ENCODE results near the gene REC8. TPM values are rescaled to one million over a fixed set of nuclear protein-coding genes. Genes with fewer than 3 reads are reported as not detected.
A peak's percentile ranks its signal among the peaks of the same experiment; 100 is the strongest.

REC8 gene
- total and polyA plus RNA-seq, 2 of the 13 experiments (the other 11 are each of a cell fraction or from before 2014, with no cell fraction given): 3.4 to 14.7 TPM

GRCh38 chr14:24213866-24214662 is 42.2 kb downstream of the REC8 start (continued):
- TF ChIP-seq ZZZ3 (CRISPR knock-in tag; IDR thresholded peaks at IDR 0.05; ENCODE audit: borderline replicate concordance): no peak
- no peak for TF ChIP-seq ZNF546 (CRISPR knock-in tag; conservative IDR thresholded peaks at IDR 0.05)
- TF ChIP-seq GTF2F1 (IDR thresholded peaks at IDR 0.05; ENCODE audit: low read length): no peak
- TF ChIP-seq IKZF1 (IDR thresholded peaks at IDR 0.05): no peak
- no peak for TF ChIP-seq HOXA5 (CRISPR knock-in tag; IDR thresholded peaks at IDR 0.05)
- TF ChIP-seq NFKBIZ (CRISPR knock-in tag; IDR thresholded peaks at IDR 0.05): 0 out of 2 replicates have a peak, but pooled peaks have one; percentile 3
- TF ChIP-seq HMGXB3 (CRISPR knock-in tag; IDR thresholded peaks at IDR 0.05; ENCODE audit: borderline replicate concordance): no peak
- no peak for TF ChIP-seq ZFP36 (IDR thresholded peaks at IDR 0.05; ENCODE audit: borderline replicate concordance, low read depth, low read length, partially characterized antibody)
- no peak; the same call in 1 of the 2 replicates for TF ChIP-seq SMAD1 (CRISPR knock-in tag; IDR thresholded peaks at IDR 0.05; ENCODE audit: borderline replicate concordance, low read depth)
- TF ChIP-seq ZNF7 (CRISPR knock-in tag; IDR thresholded peaks at IDR 0.05): 0 out of 2 replicates have a peak, but pooled peaks have one; percentile 46
- no peak for TF ChIP-seq MTF2 (CRISPR knock-in tag; IDR thresholded peaks at IDR 0.05; ENCODE audit: borderline replicate concordance)
- TF ChIP-seq REL (CRISPR knock-in tag; conservative IDR thresholded peaks at IDR 0.05): no peak
- TF ChIP-seq KDM4B (CRISPR knock-in tag; IDR thresholded peaks at IDR 0.05): no peak
- 0 out of 2 replicates have a peak, but pooled peaks have one; percentile 0 for TF ChIP-seq ZNF629 (CRISPR knock-in tag; conservative IDR thresholded peaks at IDR 0.05)
- no peak for TF ChIP-seq CCAR2 (optimal IDR thresholded peaks at IDR 0.05; ENCODE audit: low read depth, low read length)
- no peak for TF ChIP-seq NFIB (CRISPR knock-in tag; IDR thresholded peaks at IDR 0.05; ENCODE audit: borderline replicate concordance)
- no peak for TF ChIP-seq ZFP36L1 (CRISPR knock-in tag; IDR thresholded peaks at IDR 0.05)
- TF ChIP-seq FOXP1 (IDR thresholded peaks at IDR 0.05): no peak
- TF ChIP-seq FOXP1 (CRISPR knock-in tag; IDR thresholded peaks at IDR 0.05): no peak
- no peak for TF ChIP-seq ZNF121 (CRISPR knock-in tag; IDR thresholded peaks at IDR 0.05)
- TF ChIP-seq TEAD3 (CRISPR knock-in tag; optimal IDR thresholded peaks at IDR 0.05; ENCODE audit: borderline replicate concordance): no peak
- TF ChIP-seq, protein P1, sequence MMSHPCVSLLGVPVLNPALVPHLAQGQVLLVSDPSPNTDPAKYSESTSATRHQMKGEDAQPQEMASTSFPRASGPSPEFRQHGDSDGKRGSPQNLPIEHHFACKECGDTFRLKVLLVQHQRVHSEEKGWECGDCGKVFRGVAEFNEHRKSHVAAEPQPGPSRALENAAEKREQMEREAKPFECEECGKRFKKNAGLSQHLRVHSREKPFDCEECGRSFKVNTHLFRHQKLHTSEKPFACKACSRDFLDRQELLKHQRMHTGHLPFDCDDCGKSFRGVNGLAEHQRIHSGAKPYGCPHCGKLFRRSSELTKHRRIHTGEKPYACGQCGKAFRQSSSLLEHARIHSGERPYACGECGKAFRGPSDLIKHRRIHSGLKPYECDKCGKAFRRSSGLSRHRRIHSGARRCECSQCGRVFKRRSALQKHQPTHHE (CRISPR knock-in tag; IDR thresholded peaks at IDR 0.05; ENCODE audit: borderline replicate concordance): no peak; the same call in 1 of the 2 replicates
- TF ChIP-seq HOXA7 (CRISPR knock-in tag; IDR thresholded peaks at IDR 0.05): no peak
- 0 out of 2 replicates have a peak, but pooled peaks have one; percentile 0 for TF ChIP-seq ZBTB26 (CRISPR knock-in tag; IDR thresholded peaks at IDR 0.05; ENCODE audit: borderline replicate concordance)
- no peak for TF ChIP-seq ZNF484 (CRISPR knock-in tag; IDR thresholded peaks at IDR 0.05; ENCODE audit: borderline replicate concordance, low read depth)

Measured in HepG2 (cell line).